ENCODE results near the gene PLCXD1. TPM values are rescaled to one million over a fixed set of nuclear protein-coding genes. Genes with fewer than 3 reads are reported as not detected.

PLCXD1 gene
- total and polyA plus RNA-seq, 12 donors = 1.2 to 14.5 (median 6.5) TPM

DNA sequence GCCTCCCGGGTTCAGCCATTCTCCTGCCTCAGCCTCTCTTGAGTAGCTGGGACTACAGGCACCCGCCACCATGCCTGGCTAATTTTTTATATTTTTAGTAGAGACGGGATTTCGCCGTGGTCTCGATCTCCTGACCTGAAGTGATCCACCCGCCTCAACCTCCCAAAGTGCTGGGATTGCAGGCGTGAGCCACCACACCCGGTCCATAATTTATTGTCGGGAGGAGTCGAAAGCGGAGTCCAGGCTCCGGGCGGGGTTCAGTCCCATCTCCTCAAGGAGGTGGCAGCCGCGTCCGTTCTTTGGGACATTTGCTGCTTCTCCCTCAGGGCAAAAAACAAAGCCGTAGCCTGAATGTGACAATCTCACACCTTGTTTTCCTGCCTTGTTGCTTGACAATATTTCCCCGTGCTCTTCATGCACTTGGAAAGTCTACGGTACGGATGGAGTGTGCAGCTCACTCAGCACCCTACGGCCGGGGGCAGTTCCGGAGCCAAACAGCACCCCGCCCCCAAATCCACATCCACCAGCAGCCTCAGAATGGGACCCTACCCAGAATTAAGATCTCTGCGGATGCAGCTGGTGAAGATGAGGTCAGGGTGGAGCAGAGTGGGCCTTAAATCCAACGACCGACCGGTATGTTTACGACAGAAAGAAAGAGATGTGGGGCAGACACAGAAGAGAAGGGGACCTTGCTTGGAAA lies 27.8 kb downstream of the PLCXD1 start:
- intact Hi-C loops (cut with DNase I) = no loop called here
- peaks cover 0 to 53% of the 10 kb centered on the region in 2 donors for H3K36me3 ChIP-seq (replicated peaks in 1 of 2)

DNA sequence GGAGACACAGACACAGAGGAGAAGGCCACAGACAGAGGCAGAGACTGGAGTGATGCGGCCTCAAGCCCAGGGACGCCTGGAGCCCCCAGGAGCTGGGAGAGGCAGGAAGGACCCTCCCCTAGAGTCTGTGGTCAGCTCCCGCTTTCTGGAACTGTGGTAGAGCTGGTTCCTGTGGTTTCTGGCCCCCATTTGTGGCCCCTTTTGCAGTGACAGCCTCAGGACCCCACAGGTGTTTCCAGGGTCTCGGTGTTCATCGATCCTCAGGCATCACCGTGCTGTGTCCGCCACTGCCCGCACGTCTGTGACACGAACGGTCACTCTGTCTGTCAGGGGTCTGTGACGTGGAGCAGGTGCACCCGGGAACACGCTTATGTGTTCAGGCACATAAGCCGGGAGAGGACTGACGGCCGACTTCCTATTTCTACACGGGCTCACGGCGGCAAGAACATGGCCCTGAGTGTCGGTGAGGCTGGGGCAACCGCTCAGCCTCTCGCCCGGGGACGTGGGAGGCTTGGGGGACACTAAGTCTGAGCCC lies 29.5 kb downstream of the PLCXD1 start:
- H3K27me3 ChIP-seq = no peaks in the 10 kb centered on the region
- peak in 1 of 7 donors; percentile 1 for DNase-seq
- WGBS, 4 donors = 91 to 95% (median 93%) methylated on average over 17 to 25 of the region's 25 CpGs
- no peak overlapping the region for H3K4me3 ChIP-seq
- TF ChIP-seq CTCF (IDR thresholded peaks at IDR 0.05) (no peak), POLR2A (IDR thresholded peaks at IDR 0.05) (no peak)
- intact Hi-C loops (cut with DNase I) = no loop called here
- H3K36me3 ChIP-seq (replicated peaks in 1 of 2) = peaks cover 0 to 56% of the 10 kb centered on the region in 2 donors
- no peaks in the 10 kb centered on the region for H3K9me3 ChIP-seq (replicated peaks in 1 of 3)
- H3K27ac ChIP-seq = no peak overlapping the region
- H3K4me1 ChIP-seq (replicated peaks in 1 of 2) = no peaks in the 10 kb centered on the region

More for the DNA sequence above, 27.8 kb downstream of the PLCXD1 start:
- Histone ChIP-seq H3K9me3 (replicated peaks in 1 of 3) (no peaks in the 10 kb centered on the region), H3K27ac (no peak overlapping the region), H3K27me3 (no peaks in the 10 kb centered on the region), H3K4me3 (no peak overlapping the region), H3K4me1 (replicated peaks in 1 of 2) (no peaks in the 10 kb centered on the region)
- 94 to 96% (median 95%) methylated on average over 30 of the region's 30 CpGs for WGBS, 4 donors
- peak in 1 of 7 donors; percentile 13 for DNase-seq
- TF ChIP-seq CTCF (IDR thresholded peaks at IDR 0.05) (no peak), POLR2A (IDR thresholded peaks at IDR 0.05) (no peak)

- Histone ChIP-seq H3K27me3 (no peaks in the 10 kb centered on the region), H3K4me3 (no peak overlapping the region), H3K36me3 (replicated peaks in 1 of 2) (peaks cover 0 to 52% of the 10 kb centered on the region in 2 donors), H3K4me1 (replicated peaks in 1 of 2) (no peaks in the 10 kb centered on the region), H3K27ac (no peak overlapping the region), H3K9me3 (replicated peaks in 1 of 3) (no peaks in the 10 kb centered on the region)
- peak in 2 of 7 donors; percentile 5 to 10 for DNase-seq
- TF ChIP-seq CTCF (IDR thresholded peaks at IDR 0.05) (no peak), POLR2A (IDR thresholded peaks at IDR 0.05) (no peak)
- WGBS, 4 donors = 94 to 95% (median 95%) methylated on average over 38 to 69 of the region's 69 CpGs
- intact Hi-C loops (cut with DNase I) = no loop called here
Measured at GRCh38 chrX:311156-312129, 30.3 kb downstream of the PLCXD1 start.
